NCI-H2171 treated with DMSO at 0.1 percent for 48 hours (cell line): ENCODE results near the gene MARF1.
"Not testable (repeated sequence)": the region's sequence is repeated elsewhere in the genome, so short reads cannot be mapped to it uniquely, and the experiment has no call there.

ENCODE experiments used
- DNase-seq: peaks from one replicate; lab custom pipeline; 2025; lab: John Stamatoyannopoulos, UW

Gene MARF1

GRCh38 chr16:15650698-15651171 is 7.8 kb upstream of the MARF1 start:
- no peak for DNase-seq

GRCh38 chr16:15650019-15650697 is 7.2 kb upstream of the MARF1 start, which contains the start of gene NDE1:
TSS of gene NDE1 (plus strand) at chr16:15650245. CDS start at chr16:15664779, 14,534 bp downstream.
- DNase-seq: peak; percentile 74

- DNase-seq: no peak
These were observed 6.7 kb upstream of the MARF1 start for GRCh38 chr16:15649727-15650018.

- not testable (repeated sequence) for DNase-seq
These were observed 6.4 kb upstream of the MARF1 start for GRCh38 chr16:15649311-15649710.

- DNase-seq: no peak
These were observed 5.3 kb upstream of the MARF1 start for GRCh38 chr16:15648135-15648730.

- no peak for DNase-seq
These were observed 4.5 kb upstream of the MARF1 start for GRCh38 chr16:15647294-15648014.

GRCh38 chr16:15646557-15647293 is 3.8 kb upstream of the MARF1 start:
- DNase-seq: not testable (repeated sequence)

GRCh38 chr16:15644962-15645465 is 2.1 kb upstream of the MARF1 start:
- DNase-seq: not testable (repeated sequence)

- peak; percentile 93 for DNase-seq
These were observed 1.5 kb upstream of the MARF1 start for GRCh38 chr16:15644267-15644961.

GRCh38 chr16:15643946-15644250 is 944 bp upstream of the MARF1 start:
- DNase-seq: no peak

- DNase-seq: peak; percentile 81
These were observed 352 bp downstream of the MARF1 start for GRCh38 chr16:15642557-15643047.

- no peak for DNase-seq
These were observed 999 bp downstream of the MARF1 start for GRCh38 chr16:15641753-15642556.

- no peak for DNase-seq
These were observed 2.0 kb downstream of the MARF1 start for GRCh38 chr16:15640966-15641365.

- DNase-seq: no peak
These were observed 3.8 kb downstream of the MARF1 start for GRCh38 chr16:15639061-15639568.

- no peak for DNase-seq
These were observed 6.5 kb downstream of the MARF1 start for GRCh38 chr16:15636392-15636873.

- DNase-seq: no peak
These were observed 7.0 kb downstream of the MARF1 start for GRCh38 chr16:15635926-15636325.

GRCh38 chr16:15631730-15632409 is 11.1 kb downstream of the MARF1 start:
- no peak for DNase-seq

GRCh38 chr16:15621889-15622288 is 21.1 kb downstream of the MARF1 start:
- no peak for DNase-seq

GRCh38 chr16:15621456-15621855 is 21.5 kb downstream of the MARF1 start:
- DNase-seq: no peak
